Measurements from ENCODE around the gene MYLK4. TPM values are rescaled to one million over a fixed set of nuclear protein-coding genes. Genes with fewer than 3 reads are reported as not detected.

MYLK4 gene
- total and polyA plus RNA-seq, 2 of the 13 experiments (the other 11 are each of a cell fraction or from before 2014, with no cell fraction given): 0.26 to 0.29 TPM

GRCh38 chr6:2731281-2731909 lies 19.3 kb downstream of the MYLK4 start (continued):
- TF ChIP-seq ZHX2 (IDR thresholded peaks at IDR 0.05; ENCODE audit: low read depth) (no peak), ZHX2 (CRISPR knock-in tag; IDR thresholded peaks at IDR 0.05; ENCODE audit: borderline replicate concordance) (no peak), ATF7 (IDR thresholded peaks at IDR 0.05) (no peak), ATF7 (CRISPR knock-in tag; IDR thresholded peaks at IDR 0.05) (no peak), CC2D1A (CRISPR knock-in tag; IDR thresholded peaks at IDR 0.05) (no peak), ZNF629 (CRISPR knock-in tag; conservative IDR thresholded peaks at IDR 0.05) (no peak), ZNF160 (CRISPR knock-in tag; IDR thresholded peaks at IDR 0.05) (no peak)

Measured in HepG2 (cell line).